RWPE1 (cell line): ENCODE results near the gene PROK1.

Experiments
- CTCF ChIA-PET: fragments of 350-600 bp; sonication (Branson Sonifier 250); formaldehyde crosslinking; extraction: SDS; loops from one replicate; lab custom pipeline; 2021; lab: Yijun Ruan, JAX
- POLR2A ChIA-PET: fragments of 400-600 bp; formaldehyde crosslinking; extraction: SDS; loops from one replicate; lab custom pipeline; 2020; ENCODE audit warnings: antibody characterized with exemption; ENCODE audit not compliant: low non-redundant PET; lab: Yijun Ruan, JAX
- DNase-seq: peaks from one replicate; pipeline ENCODE4 v3.0.0; 2012; ENCODE audit warnings: low spot score
- H3K27ac ChIP-seq: fragments of 450-650 bp; 2 replicates; pipeline ENCODE4 v1.5.1; 2017
- TF ChIP-seq, protein P1 (sequence below): fragments of 450-650 bp; conservative IDR thresholded peaks from 2 replicates; pipeline ENCODE4 v1.5.1; 2017; ENCODE audit warnings: low read depth, mild to moderate bottlenecking

PROK1 gene

DNA sequence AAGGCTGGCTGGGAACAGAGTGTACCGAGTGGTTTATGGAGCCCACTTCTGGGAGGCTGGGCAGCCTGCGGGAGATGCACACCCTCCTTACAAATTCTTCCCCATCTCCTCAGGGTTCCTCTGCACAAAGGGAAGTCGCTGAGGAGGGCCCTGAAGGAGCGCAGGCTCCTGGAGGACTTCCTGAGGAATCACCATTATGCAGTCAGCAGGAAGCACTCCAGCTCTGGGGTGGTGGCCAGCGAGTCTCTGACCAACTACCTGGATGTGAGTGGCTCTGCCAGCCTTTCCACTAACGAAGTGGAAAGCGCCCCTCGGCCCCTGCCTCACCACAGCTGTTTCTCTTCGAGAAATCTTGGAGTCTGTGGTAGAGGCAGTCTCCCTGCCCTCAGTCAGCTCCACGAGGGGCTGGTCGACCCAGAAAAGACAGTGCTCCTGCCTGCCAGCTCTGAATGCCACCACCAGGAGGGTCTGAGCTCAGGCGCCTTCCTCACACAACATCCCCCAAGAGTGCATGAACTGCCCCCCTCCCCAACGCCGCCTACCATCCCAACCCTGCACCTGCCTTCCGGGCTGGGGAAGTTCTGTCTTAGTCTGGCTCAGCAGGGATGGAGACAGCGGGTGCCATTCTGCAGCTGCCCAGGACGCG is 31.8 kb downstream of the PROK1 start:
- no peak for DNase-seq
- TF ChIP-seq, protein P1, sequence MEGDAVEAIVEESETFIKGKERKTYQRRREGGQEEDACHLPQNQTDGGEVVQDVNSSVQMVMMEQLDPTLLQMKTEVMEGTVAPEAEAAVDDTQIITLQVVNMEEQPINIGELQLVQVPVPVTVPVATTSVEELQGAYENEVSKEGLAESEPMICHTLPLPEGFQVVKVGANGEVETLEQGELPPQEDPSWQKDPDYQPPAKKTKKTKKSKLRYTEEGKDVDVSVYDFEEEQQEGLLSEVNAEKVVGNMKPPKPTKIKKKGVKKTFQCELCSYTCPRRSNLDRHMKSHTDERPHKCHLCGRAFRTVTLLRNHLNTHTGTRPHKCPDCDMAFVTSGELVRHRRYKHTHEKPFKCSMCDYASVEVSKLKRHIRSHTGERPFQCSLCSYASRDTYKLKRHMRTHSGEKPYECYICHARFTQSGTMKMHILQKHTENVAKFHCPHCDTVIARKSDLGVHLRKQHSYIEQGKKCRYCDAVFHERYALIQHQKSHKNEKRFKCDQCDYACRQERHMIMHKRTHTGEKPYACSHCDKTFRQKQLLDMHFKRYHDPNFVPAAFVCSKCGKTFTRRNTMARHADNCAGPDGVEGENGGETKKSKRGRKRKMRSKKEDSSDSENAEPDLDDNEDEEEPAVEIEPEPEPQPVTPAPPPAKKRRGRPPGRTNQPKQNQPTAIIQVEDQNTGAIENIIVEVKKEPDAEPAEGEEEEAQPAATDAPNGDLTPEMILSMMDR, result no peak
- POLR2A ChIA-PET, result no interaction called here
- H3K27ac ChIP-seq, result no peak overlapping the region
- CTCF ChIA-PET, result interaction anchor here (0.6 to 1.1 kb wide), 4 partner anchors 11 to 144 kb away, joined by 3 to 4 read pairs (median 4); no protein-coding TSS in a partner anchor

DNA sequence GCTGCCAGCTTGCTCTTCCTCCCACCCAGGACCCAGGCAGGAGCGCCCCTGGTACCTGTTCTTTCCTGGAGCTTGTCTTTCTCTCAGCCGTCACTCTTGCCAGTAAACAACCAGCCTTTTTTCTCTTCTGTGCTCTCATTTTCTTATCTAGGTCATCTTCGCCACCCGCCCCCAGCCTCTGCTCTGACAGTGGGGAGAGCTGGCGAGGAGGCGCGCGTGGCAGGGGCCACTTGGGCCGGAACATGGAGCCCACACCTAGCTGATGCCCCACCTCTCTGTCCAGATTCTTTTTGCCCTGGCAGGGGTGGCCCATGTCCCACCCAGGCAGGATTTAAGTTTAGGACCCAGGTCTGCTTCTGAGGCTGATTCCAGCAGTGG is 32.3 kb downstream of the PROK1 start:
- TF ChIP-seq, protein P1, result no peak
- no peak for DNase-seq
- CTCF ChIA-PET, result interaction anchor here (0.6 to 1.1 kb wide), 5 partner anchors 19 to 145 kb away, joined by 3 to 4 read pairs (median 3); no protein-coding TSS in a partner anchor
- POLR2A ChIA-PET, result no interaction called here
- no peak overlapping the region for H3K27ac ChIP-seq

DNA sequence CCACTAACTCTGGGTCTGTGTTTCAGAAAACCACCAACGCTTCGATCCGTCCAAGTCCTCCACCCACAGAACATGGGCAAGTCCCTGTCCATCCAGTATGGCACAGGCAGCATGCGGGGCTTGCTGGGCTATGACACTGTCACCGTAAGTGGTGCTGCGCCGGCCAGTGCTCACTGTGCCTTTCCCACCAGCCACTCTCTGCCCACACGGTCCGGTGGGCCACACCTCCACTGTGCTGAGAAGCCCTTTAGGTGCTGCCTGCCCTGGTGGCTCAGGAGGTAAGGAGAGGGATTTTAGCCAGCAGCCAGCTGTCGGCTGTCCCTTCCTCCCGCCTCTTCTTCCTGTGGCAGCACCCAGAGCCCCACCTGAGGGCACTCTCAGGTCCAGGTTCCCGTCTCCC is 33.9 kb downstream of the PROK1 start:
- H3K27ac ChIP-seq, result no peak overlapping the region
- TF ChIP-seq, protein P1, result no peak
- POLR2A ChIA-PET, result no interaction called here
- DNase-seq, result no peak
- CTCF ChIA-PET, result interaction anchor here (3.7 kb wide), 1 partner anchor 11 kb away, joined by 17 read pairs; no protein-coding TSS in a partner anchor

- no peak overlapping the region for H3K27ac ChIP-seq
- POLR2A ChIA-PET, result no interaction called here
- TF ChIP-seq, protein P1, result no peak
- CTCF ChIA-PET, result interaction anchor here (3.7 kb wide), 1 partner anchor 10 kb away, joined by 17 read pairs; no protein-coding TSS in a partner anchor
- DNase-seq, result no peak
Observed at GRCh38 chr1:110485725-110486124, 34.8 kb downstream of the PROK1 start.

- CTCF ChIA-PET, result interaction anchor here (3.7 kb wide), 1 partner anchor 8 kb away, joined by 17 read pairs; no protein-coding TSS in a partner anchor
- DNase-seq, result peak; percentile 65
Observed at GRCh38 chr1:110487726-110488125, 36.8 kb downstream of the PROK1 start.

GRCh38 chr1:110488161-110488560 is 37.2 kb downstream of the PROK1 start:
- POLR2A ChIA-PET, result no interaction called here
- CTCF ChIA-PET, result no interaction called here
- no peak for DNase-seq

More at GRCh38 chr1:110487726-110488125, 36.8 kb downstream of the PROK1 start:
- POLR2A ChIA-PET, result no interaction called here
- TF ChIP-seq, protein P1, result no peak
- H3K27ac ChIP-seq, result no peak overlapping the region

More at GRCh38 chr1:110488161-110488560, 37.2 kb downstream of the PROK1 start:
- H3K27ac ChIP-seq, result no peak overlapping the region
- TF ChIP-seq, protein P1, result no peak
